GM21529 (cell line): ENCODE measurements around the gene WFIKKN2.

Experiments
- ATAC-seq: cut with Tn5 transposase; IDR thresholded peaks from one replicate; pipeline ENCODE4 v1.9.1; 2021; ENCODE audit not compliant: unreplicated experiment

The WFIKKN2 gene

DNA sequence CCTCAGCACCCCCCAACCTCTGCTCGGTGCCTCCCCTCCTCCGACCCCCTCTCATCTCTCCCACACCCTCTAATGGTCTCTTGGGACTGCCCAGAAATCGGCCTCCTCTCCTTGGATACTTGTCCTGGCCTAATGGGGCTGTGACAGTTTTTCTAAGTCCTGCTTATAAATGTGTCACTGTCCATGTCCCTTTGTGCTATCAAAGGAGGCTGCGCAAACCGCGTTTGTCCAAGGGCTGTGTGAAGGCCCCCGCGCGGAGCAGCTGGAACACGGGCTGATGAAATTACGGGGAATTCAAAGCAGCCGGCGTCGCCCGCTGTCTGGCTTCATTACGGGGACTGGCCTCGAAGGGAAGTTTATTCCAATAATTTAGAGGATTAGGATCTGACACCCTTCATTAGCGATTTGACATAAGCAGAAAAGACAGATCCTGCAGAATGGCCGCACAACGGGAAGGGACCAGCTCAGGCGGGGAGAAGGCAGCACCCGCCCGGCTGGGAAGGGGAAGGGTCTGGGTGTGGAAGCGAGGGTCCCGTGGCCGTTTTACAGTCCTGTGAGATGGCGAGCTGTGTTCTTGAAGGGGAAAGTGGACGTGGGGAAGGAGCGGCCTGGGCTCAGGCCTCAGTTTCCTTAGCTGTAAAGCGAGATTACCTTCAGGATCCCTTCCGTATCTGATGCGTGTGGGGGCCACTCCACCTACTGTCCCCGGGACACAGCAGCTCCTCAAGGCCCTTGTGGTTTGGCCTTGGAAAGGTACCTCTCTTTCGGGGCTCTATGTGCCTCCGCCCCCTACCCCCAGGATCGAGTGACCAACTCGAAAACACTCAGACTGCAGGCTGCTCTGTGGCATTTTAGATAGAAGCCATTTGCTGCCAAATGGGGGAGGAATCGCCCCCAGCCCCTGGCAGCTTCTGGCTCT, 1.6 kb upstream of the WFIKKN2 start:
- ATAC-seq = no peak

DNA sequence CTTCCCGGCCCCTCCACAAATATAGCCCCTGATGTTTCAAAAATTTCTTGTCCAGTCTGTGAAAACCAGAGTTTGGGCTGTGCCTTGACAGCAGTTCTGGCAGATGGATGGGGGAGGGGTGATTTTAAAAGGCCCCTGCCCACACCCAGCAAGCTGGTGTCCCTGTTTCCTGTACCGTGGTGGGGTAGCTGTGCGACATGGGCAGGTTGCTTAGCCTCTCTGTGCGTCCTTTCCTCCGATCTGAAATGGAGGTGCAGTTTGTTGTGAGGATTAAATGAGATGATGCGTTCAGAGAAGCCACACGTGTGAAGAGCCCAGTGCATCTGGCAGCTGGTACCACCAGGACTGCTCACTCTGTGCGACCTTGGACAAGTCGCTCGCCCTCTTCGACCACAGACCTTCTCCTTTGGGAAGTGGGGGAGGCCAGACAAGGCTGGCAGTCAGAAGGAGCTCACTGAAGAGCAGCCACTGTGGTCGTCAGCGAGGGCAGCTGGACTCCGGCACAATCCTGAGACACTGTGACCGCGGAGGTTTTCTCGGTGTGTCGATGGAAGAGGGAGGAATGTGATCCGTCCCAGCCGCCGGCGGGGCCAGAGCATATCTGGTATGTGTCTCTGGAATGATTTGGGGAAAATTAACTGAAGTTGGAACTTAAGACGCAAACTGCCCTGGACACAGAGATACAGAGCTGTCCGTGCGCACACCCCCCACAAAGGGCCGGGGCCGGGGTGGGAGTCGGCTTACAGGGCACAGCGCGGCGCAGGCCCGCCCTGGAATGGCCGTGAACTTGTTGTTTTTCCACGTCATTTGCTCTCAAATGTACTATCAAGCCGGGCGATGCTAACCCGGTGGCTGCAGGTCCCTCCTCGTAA, 721 bp upstream of the WFIKKN2 start:
- no peak for ATAC-seq

DNA sequence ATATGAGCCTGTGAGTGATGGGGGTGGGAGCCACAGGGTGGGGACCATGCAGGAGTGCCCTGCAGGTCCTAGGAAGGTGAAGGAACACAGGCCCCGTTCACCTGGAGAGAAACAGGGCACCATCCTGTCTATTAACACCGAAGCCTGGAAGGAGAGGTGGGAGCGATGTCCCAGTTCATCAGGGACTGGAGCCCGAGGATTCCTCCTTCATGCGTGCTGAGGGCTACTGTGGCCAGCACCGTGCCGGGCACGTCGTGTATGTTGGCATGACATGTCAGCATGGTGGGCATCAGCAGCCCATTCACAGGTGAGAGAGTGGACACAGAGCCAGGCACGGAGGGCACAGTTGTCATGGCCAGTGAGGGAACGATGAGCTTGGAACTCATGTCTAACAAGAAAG, 1.4 kb downstream of the WFIKKN2 start:
- ATAC-seq = no peak

DNA sequence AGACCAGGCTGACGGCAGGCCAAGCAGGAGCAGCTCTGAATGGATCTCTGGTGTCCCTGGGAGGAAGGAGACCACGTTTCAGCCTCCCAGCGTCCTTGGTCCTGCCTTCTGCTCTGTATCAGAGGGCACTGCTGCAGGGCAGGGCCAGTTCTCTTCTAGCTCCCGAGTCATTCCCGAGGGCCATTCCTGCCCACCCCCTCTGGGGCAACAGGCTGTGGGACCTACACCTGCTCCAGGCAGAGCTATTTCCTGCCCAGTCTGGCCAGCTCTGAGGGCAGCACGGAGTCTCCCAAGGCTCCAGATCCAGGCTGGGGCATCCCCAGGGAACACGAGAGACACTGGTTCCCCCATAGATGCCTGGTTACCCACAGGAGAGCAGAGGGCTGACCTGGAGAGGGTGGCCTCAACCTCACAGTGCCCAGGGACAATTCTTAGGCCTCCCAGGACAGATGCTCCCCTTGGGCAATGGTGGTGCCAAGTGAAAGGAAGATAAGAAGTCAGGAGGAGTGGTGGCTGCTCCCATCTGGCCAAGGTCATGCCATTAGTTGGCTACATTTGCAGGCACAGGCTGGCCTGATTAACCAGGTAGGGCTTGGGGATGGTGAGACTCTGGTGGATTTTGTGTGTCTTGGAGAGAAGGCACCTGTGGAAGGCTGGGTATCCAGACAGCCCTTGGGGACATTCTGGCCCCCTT, 2.0 kb downstream of the WFIKKN2 start:
- ATAC-seq = no peak

DNA sequence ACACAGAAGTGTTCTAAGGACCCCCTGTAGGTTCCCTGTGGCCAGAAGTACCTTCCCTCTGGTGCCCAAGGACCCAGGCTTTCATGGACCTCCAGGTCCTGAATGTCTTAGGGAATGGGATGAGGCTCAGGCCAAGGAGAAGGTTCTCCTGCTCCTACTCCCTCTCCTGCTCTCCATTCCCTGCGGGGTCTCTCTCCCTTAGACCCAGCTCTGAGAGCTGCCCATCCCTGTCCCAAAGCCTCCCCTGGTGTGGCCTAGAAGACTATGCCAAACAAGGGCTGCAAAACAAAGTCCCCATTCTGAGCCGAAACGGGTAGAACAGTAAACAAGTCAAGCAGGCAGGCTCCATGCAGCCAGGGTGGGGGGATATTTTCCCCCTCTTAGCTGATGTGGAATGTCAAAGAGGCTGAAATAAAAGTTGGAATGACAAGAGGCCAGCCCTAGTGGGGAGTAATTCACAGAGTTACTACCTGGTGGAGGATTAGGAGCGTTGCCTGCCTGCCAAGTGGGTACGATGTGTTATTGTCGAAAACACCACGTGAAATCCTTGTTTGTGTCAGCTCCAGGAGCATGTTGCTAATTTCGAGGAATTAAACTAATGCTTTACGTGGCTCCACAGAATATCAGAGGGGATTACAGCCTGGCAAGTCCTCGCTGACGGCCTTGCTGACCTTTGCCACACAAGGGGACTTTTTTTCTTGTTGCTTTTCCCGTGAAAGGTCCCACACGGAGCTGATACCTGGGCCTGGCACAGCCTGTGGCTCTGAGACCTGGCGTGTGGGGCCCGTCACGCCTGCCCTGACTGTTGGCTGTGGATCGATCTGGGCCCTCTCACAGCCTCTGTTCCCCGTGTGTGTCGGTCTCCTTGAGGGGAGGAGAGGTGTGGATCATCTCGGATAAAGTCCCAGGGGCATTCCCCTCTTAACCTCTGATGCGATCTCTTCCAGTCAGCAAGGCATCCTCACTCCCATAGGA, 2.9 kb downstream of the WFIKKN2 start:
- no peak for ATAC-seq

DNA sequence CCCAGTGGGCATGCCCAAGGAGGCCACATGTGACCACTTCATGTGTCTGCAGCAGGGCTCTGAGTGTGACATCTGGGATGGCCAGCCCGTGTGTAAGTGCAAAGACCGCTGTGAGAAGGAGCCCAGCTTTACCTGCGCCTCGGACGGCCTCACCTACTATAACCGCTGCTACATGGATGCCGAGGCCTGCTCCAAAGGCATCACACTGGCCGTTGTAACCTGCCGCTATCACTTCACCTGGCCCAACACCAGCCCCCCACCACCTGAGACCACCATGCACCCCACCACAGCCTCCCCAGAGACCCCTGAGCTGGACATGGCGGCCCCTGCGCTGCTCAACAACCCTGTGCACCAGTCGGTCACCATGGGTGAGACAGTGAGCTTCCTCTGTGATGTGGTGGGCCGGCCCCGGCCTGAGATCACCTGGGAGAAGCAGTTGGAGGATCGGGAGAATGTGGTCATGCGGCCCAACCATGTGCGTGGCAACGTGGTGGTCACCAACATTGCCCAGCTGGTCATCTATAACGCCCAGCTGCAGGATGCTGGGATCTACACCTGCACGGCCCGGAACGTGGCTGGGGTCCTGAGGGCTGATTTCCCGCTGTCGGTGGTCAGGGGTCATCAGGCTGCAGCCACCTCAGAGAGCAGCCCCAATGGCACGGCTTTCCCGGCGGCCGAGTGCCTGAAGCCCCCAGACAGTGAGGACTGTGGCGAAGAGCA, 4.4 kb downstream of the WFIKKN2 start:
- ATAC-seq = no peak

DNA sequence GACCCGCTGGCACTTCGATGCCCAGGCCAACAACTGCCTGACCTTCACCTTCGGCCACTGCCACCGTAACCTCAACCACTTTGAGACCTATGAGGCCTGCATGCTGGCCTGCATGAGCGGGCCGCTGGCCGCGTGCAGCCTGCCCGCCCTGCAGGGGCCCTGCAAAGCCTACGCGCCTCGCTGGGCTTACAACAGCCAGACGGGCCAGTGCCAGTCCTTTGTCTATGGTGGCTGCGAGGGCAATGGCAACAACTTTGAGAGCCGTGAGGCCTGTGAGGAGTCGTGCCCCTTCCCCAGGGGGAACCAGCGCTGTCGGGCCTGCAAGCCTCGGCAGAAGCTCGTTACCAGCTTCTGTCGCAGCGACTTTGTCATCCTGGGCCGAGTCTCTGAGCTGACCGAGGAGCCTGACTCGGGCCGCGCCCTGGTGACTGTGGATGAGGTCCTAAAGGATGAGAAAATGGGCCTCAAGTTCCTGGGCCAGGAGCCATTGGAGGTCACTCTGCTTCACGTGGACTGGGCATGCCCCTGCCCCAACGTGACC, 5.0 kb downstream of the WFIKKN2 start:
- no peak for ATAC-seq

DNA sequence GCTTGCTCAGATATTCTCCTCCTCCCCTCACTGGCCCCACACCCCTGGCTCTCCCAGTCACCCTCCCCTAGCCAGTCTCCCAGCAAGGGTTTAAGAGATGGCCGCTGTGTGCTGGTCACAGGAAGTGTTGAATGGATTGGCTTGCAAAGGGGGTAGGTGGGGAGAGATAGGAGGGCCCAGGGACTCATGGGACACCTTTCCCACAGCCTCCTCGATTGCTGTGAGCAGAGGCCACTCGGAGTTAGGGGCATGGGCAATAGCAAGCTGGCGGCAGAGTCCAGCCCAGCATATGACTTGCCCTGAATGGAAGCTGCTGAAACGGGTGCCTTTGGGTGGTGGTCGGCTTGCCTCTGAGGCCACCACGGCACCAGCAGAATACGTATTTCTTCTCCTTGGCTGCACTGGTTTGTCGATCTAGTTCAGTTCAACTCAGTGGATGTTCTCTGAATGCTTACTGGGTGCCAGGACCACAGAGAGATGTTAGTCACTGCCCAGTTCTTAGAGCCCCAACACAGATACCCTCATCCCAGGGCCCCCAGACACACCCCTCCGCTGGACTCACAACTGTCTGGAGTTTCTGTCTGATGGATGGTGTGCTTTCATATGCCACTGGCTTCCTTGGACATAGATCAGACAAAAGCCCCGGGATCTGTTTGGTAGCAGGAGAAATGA, 6.0 kb downstream of the WFIKKN2 start:
- ATAC-seq = no peak

DNA sequence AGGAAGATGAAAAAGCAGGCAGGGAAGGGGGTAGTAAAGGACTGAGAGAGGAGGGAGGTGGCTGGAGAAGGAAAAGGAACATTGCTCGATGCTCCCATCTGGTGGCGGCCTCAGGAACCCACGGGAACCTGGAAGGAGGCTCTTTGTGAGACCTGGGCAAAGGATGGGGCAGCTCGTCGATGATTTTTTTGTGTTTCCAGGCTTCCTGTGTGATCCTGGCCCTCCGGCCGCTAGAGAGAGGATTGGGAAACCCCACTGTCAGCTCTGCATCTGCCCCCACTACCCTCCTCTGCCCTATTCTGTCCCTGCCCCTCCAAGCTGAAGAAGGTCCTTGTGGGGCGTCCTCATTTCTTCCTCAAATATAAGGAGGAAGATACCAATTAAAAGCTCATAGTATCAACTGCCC, 6.6 kb downstream of the WFIKKN2 start:
- no peak for ATAC-seq

DNA sequence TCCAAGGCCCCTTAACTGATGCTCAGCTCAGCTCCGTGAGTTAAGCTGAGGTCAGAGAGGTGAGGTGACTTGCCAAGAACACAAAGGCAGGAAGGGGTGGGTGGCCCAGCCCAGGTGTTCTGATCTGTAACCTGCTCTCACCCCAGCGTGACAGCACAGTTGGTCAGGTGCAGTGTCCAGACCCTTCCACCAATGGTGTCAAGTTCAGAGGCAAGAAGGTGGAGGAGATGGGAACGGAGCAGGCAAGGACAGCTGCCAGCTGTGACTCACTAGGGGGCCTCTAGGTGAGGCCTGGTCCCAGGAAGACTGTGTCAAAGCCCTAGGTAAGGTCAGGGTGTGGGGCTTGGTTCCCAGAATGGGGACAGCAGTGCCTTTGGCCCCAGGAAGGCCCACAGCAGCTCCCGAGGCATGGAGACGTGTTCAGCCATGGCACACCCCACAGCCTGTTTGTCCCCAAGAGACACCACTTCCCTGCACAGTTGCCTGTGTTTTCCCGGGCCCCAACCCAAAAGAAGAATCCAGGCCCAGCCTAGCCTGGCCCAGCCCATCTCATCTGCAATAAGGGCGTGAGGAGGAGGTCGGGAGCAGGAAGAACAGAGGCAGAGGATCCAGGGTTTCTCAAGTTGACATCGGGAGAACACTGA, 7.2 kb downstream of the WFIKKN2 start:
- ATAC-seq = no peak

DNA sequence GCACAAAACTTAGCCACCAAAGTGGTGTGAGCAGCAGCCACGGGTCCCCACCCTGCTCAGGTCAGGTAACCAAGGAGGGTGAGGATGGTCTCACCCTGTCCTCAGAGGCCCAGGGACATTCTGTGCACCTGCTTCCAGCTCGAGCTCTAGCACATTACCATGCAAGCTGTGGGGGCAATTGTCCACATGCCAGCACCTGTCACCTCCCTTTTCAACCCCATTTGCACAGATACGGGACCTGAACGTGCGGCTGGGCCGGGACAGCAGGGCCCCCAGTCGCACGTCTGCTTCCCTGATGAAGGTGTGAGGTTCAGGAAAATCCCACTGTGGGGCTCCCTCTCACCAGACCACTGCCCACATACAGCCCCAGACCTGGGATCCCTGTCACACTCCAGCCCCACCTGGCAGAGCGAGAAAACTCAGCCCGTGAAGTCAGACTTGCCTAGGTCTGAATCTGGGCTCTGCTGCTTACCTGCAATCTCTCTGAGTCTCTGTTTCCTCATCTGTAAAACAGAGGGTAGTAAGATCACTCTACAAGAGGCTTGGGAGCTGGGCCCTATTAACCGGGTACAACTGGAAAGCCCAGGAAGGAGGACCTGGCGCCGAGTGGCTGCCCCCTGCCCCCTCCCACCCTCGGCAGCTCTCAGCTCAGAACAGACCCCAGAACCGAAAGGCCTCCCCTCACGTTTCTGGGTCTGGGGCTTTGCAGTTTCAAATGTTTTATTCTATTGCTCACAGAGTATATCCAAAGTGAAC, 7.9 kb downstream of the WFIKKN2 start:
- no peak for ATAC-seq

DNA sequence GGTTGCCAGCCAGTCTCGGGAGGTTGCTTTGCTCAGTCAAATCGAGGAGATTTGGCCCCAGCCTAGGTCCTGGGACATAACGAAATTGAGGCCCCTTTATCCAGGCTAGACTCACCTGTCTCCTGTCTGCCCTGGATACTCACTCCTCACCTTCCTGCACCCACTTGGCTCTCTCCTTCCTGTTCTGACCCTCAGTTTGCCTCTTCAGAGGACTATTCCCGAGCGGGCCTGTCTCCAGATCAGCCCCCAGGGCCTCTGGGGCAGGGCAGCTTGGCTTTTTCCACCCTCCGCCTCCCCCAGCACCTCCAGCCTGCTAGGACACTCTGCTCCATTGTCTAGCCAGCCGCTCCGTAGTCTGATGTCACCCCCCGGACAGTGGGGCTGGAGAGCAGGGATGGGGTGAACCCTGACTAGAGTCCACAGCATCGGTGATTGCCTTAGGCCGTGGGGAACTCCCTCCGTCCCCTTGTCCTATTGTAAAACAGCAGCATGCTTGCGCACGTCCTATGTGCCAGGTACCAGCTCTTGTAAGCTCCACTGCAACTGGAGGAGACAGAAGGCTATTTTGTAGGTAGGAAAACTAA, 8.8 kb downstream of the WFIKKN2 start:
- no peak for ATAC-seq

DNA sequence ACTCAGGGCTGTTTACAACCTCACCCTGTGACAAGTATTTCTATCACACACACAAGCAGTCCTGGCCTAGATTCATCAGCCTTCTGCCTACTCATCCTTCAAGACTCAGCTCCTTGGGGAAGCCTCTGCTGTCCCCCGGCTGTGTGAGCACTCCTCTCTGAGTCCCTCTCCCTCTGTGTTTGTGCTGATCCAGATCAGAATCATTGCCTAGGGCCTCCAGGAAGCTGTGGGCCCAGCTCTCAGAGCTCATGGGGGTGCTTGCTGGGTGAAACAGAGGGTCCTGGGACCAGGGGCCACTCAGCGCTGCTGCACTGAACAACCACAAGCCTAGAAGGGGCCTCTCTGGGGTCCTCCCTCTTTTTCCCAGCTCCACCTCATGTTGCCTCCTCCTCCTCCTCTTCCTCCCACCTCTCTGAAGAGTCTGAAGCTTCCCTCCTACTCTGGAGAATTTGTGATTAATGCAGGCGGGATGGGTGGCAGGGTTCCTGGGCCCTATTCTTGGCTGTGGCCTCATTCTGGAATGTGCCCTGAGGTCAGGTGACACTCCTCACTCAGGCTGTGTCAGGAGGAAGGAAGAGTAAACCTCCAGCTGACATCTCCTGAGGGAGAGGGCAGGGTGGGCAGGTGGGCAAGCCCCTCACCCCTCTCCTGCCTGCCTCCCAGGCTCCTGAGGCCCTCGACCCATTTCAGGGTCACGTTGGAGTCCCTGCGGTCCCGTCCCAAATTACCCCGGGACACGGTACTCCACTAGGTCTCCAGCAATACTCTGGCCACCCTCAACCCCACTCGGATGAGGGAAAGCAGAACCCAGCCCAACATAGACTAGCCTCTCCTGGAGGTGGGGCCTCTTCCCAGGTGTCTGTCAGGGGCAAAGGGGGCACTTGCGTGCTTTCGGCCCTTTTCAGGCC, 10.1 kb downstream of the WFIKKN2 start:
- ATAC-seq = no peak

DNA sequence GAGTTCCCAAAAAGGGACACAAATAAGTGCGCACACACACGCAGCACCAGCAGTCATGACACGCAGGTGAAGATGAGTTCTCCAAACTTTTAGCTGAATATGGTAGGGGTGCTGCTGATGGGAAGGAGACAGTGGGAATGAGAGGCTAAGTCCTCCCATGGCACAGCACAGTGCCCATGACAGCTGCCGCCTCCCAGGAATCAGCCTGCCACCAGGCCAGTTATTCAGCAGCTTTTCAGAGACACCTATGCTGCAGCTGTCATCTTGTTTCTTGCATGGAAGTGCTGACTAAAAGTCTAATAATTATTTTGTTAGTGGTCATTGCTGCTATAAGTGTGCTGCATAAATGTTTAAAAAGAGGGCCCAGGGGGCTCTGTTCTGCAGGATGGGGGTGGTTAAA, 12.2 kb downstream of the WFIKKN2 start:
- ATAC-seq = no peak

DNA sequence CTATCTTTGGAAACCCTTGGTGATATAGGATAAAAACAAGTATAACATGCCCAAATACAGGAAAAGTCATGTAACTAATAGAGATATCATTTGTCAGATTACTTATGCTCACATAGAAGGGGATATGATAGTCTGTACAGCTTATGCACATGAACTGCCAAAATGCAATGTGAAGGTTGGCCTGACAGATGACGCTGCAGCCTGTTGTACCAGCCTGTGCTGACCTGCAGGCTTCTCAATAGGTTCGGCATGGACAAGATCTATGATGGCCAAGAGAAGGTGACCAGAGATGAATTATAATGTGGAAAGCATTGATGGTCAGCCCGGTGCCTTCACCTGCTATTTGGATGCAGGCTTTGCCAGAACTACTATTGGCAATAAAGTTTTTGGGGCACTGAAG, 12.7 kb downstream of the WFIKKN2 start:
- no peak for ATAC-seq

DNA sequence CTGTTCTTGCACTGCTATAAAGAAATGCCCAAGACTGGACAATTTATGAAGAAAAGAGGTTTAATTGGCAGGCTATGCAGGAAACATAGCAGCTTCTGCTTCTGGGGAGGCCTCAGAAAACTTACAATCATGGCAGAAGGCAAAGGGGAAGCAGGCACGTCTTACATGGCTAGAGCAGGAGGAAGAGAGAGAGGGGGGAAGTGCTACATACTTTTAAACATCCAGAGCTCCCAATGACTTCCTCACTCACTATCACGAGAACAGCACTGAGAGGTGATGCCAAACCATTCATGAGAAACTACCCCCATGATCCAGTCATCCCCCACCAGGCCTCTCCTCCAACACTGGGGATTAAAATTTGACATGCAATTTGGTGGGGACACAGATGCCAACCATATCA, 13.3 kb downstream of the WFIKKN2 start:
- no peak for ATAC-seq
